H9 (cell line): ENCODE results near the gene TM9SF4. TPM values are rescaled to one million over a fixed set of nuclear protein-coding genes. Genes with fewer than 3 reads are reported as not detected.

Source experiments
- DNase-seq: peaks from one replicate; pipeline ENCODE4 v3.0.0-alpha.2; 2017
- H2AFZ ChIP-seq: one replicate; pipeline ENCODE4 v1.6.1; 2013; ENCODE audit warnings: mild to moderate bottlenecking, low read length, control low read depth, moderate library complexity
- H2AK5ac ChIP-seq: 2 replicates; pipeline ENCODE4 v1.6.1; 2013; ENCODE audit warnings: low read length, control low read depth, mixed read lengths; ENCODE audit not compliant: insufficient read length
- H2BK120ac ChIP-seq: one replicate; pipeline ENCODE4 v1.6.1; 2013; ENCODE audit warnings: low read depth, mild to moderate bottlenecking, low read length, control low read depth, inconsistent platforms; ENCODE audit not compliant: poor library complexity, severe bottlenecking
- H2BK12ac ChIP-seq: 2 replicates; pipeline ENCODE4 v1.6.1; 2013; ENCODE audit warnings: low read length, control low read depth, mixed read lengths, low read depth; ENCODE audit not compliant: insufficient read length
- H2BK15ac ChIP-seq: 2 replicates; pipeline ENCODE4 v1.6.1; 2013; ENCODE audit warnings: low read depth, low read length, control low read depth
- H2BK20ac ChIP-seq: one replicate; pipeline ENCODE4 v1.6.1; 2013; ENCODE audit warnings: low read depth, mild to moderate bottlenecking, low read length, control low read depth, inconsistent platforms; ENCODE audit not compliant: poor library complexity, severe bottlenecking
- H2BK5ac ChIP-seq: 2 replicates; pipeline ENCODE4 v1.6.1; 2013; ENCODE audit warnings: low read length, control low read depth, mixed read lengths; ENCODE audit not compliant: insufficient read length
- H3K14ac ChIP-seq: 2 replicates; pipeline ENCODE4 v1.6.1; 2013; ENCODE audit warnings: low read length, control low read depth; ENCODE audit not compliant: insufficient read depth
- H3K18ac ChIP-seq: 2 replicates; pipeline ENCODE4 v1.6.1; 2013; ENCODE audit warnings: low read depth, mild to moderate bottlenecking, mixed read lengths, low read length, control low read depth; ENCODE audit not compliant: insufficient read length
- H3K23ac ChIP-seq: 2 replicates; pipeline ENCODE4 v1.6.1; 2013; ENCODE audit warnings: low read length, control low read depth, mixed read lengths, low read depth; ENCODE audit not compliant: insufficient read length
- H3K23me2 ChIP-seq: 2 replicates; pipeline ENCODE4 v1.6.1; 2013; ENCODE audit warnings: low read depth, mild to moderate bottlenecking, mixed read lengths, low read length, control low read depth; ENCODE audit not compliant: insufficient read length, poor library complexity, severe bottlenecking
- H3K27ac ChIP-seq: 2 replicates; pipeline ENCODE4 v1.5.1; 2013; ENCODE audit warnings: low read length, control low read depth, mixed read lengths, low read depth; ENCODE audit not compliant: insufficient read length
- H3K27me3 ChIP-seq: 2 replicates; pipeline ENCODE4 v1.6.1; 2013; ENCODE audit warnings: low read length, control low read depth, inconsistent platforms; ENCODE audit not compliant: insufficient read depth
- H3K4ac ChIP-seq: 2 replicates; pipeline ENCODE4 v1.6.1; 2013; ENCODE audit warnings: low read depth, mild to moderate bottlenecking, control low read depth, inconsistent platforms, low read length, moderate library complexity
- H3K4me1 ChIP-seq: 2 replicates; pipeline ENCODE4 v1.6.1; 2013; ENCODE audit warnings: low read length, control low read depth, inconsistent platforms; ENCODE audit not compliant: insufficient read depth
- H3K4me2 ChIP-seq: 2 replicates; pipeline ENCODE4 v1.6.1; 2013; ENCODE audit warnings: low read length, control low read depth, mixed read lengths; ENCODE audit not compliant: insufficient read length, insufficient read depth
- H3K56ac ChIP-seq: 2 replicates; pipeline ENCODE4 v1.6.1; 2013; ENCODE audit warnings: low read depth, mild to moderate bottlenecking, mixed read lengths, low read length, control low read depth; ENCODE audit not compliant: insufficient read length
- H3K79me1 ChIP-seq: 2 replicates; pipeline ENCODE4 v1.6.1; 2013; ENCODE audit warnings: low read depth, mild to moderate bottlenecking, moderate library complexity, low read length, control low read depth, inconsistent platforms; ENCODE audit not compliant: insufficient read depth, poor library complexity, severe bottlenecking
- H3K79me2 ChIP-seq: 2 replicates; pipeline ENCODE4 v1.6.1; 2013; ENCODE audit warnings: low read length, control low read depth, inconsistent platforms; ENCODE audit not compliant: insufficient read depth
- H3K9ac ChIP-seq: 2 replicates; pipeline ENCODE4 v1.6.1; 2013; ENCODE audit warnings: low read length, control low read depth, mixed read lengths; ENCODE audit not compliant: insufficient read length; ENCODE audit errors: extremely low read depth
- H3K9me3 ChIP-seq: one replicate; pipeline ENCODE4 v1.6.1; 2013; ENCODE audit warnings: low read depth, low read length, inconsistent platforms; ENCODE audit not compliant: control insufficient read depth
- H3T11ph ChIP-seq: one replicate; pipeline ENCODE4 v1.6.1; 2013; ENCODE audit warnings: mild to moderate bottlenecking, low read length, control low read depth, inconsistent platforms
- H4K20me1 ChIP-seq: one replicate; pipeline ENCODE4 v1.6.1; 2013; ENCODE audit not compliant: control insufficient read depth, insufficient read length, insufficient read depth
- H4K5ac ChIP-seq: 2 replicates; pipeline ENCODE4 v1.6.1; 2013; ENCODE audit warnings: low read depth, mild to moderate bottlenecking, mixed read lengths, low read length, control low read depth; ENCODE audit not compliant: insufficient read length
- H4K8ac ChIP-seq: replicated peaks from 2 replicates; pipeline ENCODE4 v1.6.1; 2013; ENCODE audit warnings: low read length, control low read depth, mixed read lengths, low read depth; ENCODE audit not compliant: insufficient read length
- H4K91ac ChIP-seq: 2 replicates; pipeline ENCODE4 v1.6.1; 2013; ENCODE audit warnings: low read depth, mild to moderate bottlenecking, moderate library complexity, mixed read lengths, low read length, control low read depth; ENCODE audit not compliant: insufficient read length
- H3K27ac Mint-ChIP-seq, 3 experiments: 2 replicates in 2 of 3; 3 replicates in 1 of 3; pipeline ENCODE4 v1.8.0; 2020 to 2021; ENCODE audit warnings: mixed read lengths in 3 of 3, mild to moderate bottlenecking in 1 of 3, moderate library complexity in 1 of 3
- H3K27me3 Mint-ChIP-seq: 2 replicates; pipeline ENCODE4 v1.8.0; 2021; ENCODE audit warnings: low read depth, mild to moderate bottlenecking, moderate library complexity, mixed read lengths
- H3K36me3 Mint-ChIP-seq, 3 experiments: 2 replicates in 2 of 3; 3 replicates in 1 of 3; pipeline ENCODE4 v1.8.0; 2020 to 2021; ENCODE audit warnings: low read depth in 3 of 3, mixed read lengths in 3 of 3; ENCODE audit not compliant: insufficient read depth in 1 of 3
- H3K4me1 Mint-ChIP-seq, 2 experiments: 2 replicates each; pipeline ENCODE4 v1.8.0; 2020; ENCODE audit warnings: mixed read lengths in 2 of 2
- H3K4me3 Mint-ChIP-seq, 2 experiments: 2 replicates in 1 of 2; 3 replicates in 1 of 2; pipeline ENCODE4 v1.8.0; 2020 to 2021; ENCODE audit warnings: mild to moderate bottlenecking in 2 of 2, mixed read lengths in 2 of 2, moderate library complexity in 1 of 2
- H3K9me3 Mint-ChIP-seq, 2 experiments: 2 replicates in 1 of 2; 3 replicates in 1 of 2; pipeline ENCODE4 v1.8.0; 2020; ENCODE audit warnings: mild to moderate bottlenecking in 2 of 2, mixed read lengths in 2 of 2, moderate library complexity in 1 of 2
- CTCF ChIP-seq: fragments of 200-600 bp; sonication (generic); conservative IDR thresholded peaks from 3 replicates; pipeline ENCODE4 v1.8.0; 2021; ENCODE audit warnings: antibody characterized with exemption, mild to moderate bottlenecking
- WGBS: extraction: QIAGEN DNeasy Blood & Tissue Kit; methylation state at CpG from one replicate; pipeline ENCODE4 v1.1.7; 2013; ENCODE audit warnings: missing lambda C conversion rate, low lambda C conversion rate, mixed read lengths; ENCODE audit not compliant: insufficient read length; ENCODE audit errors: extremely low coverage; 5-methylcytosine and 5-hydroxymethylcytosine counted together
- total RNA-seq: library from RNA; stranded (reverse); gene quantifications from 2 replicates; pipeline ENCODE4 v1.2.1, GENCODE V29; 2021

The TM9SF4 gene
- total RNA-seq, 1 experiment from 2014 or later: 62.3 TPM

- H3K23ac ChIP-seq: no peak overlapping the region
- no peak overlapping the region for H2BK5ac ChIP-seq
- no peak overlapping the region for H3K4ac ChIP-seq
- no peak for DNase-seq
- no peaks in the 10 kb centered on the region for H3K9me3 ChIP-seq
- no peak overlapping the region for H3T11ph ChIP-seq
- H3K18ac ChIP-seq: no peak overlapping the region
- H2BK120ac ChIP-seq: no peak overlapping the region
- no peaks in the 10 kb centered on the region for H3K79me2 ChIP-seq
- no peaks in the 10 kb centered on the region for H3K79me1 ChIP-seq
- no peak overlapping the region for H4K91ac ChIP-seq
- no peak overlapping the region for H2AFZ ChIP-seq
- H2BK15ac ChIP-seq: no peak overlapping the region
- H3K27ac ChIP-seq: no peak overlapping the region
- TF ChIP-seq CTCF: no peak
- no peak overlapping the region for H3K56ac ChIP-seq
- Mint-ChIP-seq H3K27me3 (no peaks in the 10 kb centered on the region), H3K36me3 (peaks cover 11 to 80% (median 56%) of the 10 kb centered on the region in 3 experiments), H3K4me1 (no peaks in the 10 kb centered on the region), H3K27ac (no peak overlapping the region), H3K9me3 (no peaks in the 10 kb centered on the region), H3K4me3 (no peak overlapping the region)
- no peaks in the 10 kb centered on the region for H3K27me3 ChIP-seq
- H2AK5ac ChIP-seq: no peak overlapping the region
- H3K23me2 ChIP-seq: no peaks in the 10 kb centered on the region
- H3K14ac ChIP-seq: no peak overlapping the region
- no peak overlapping the region for H2BK12ac ChIP-seq
- no peak overlapping the region for H4K5ac ChIP-seq
- no peaks in the 10 kb centered on the region for H3K4me1 ChIP-seq
- no peak overlapping the region for H3K9ac ChIP-seq
- WGBS: no CpG with 5 or more reads among the region's 3 CpGs
- H4K8ac ChIP-seq: no peak overlapping the region
- no peaks in the 10 kb centered on the region for H4K20me1 ChIP-seq
- H2BK20ac ChIP-seq: no peak overlapping the region
- H3K4me2 ChIP-seq: no peak overlapping the region
Measured at GRCh38 chr20:32215729-32216128, 106.2 kb downstream of the TM9SF4 start.
